ENCODE data around the gene HID1.
"Not testable (repeated sequence)": the region's sequence is repeated elsewhere in the genome, so short reads cannot be mapped to it uniquely, and the experiment has no call there.

HID1 gene, protein sequence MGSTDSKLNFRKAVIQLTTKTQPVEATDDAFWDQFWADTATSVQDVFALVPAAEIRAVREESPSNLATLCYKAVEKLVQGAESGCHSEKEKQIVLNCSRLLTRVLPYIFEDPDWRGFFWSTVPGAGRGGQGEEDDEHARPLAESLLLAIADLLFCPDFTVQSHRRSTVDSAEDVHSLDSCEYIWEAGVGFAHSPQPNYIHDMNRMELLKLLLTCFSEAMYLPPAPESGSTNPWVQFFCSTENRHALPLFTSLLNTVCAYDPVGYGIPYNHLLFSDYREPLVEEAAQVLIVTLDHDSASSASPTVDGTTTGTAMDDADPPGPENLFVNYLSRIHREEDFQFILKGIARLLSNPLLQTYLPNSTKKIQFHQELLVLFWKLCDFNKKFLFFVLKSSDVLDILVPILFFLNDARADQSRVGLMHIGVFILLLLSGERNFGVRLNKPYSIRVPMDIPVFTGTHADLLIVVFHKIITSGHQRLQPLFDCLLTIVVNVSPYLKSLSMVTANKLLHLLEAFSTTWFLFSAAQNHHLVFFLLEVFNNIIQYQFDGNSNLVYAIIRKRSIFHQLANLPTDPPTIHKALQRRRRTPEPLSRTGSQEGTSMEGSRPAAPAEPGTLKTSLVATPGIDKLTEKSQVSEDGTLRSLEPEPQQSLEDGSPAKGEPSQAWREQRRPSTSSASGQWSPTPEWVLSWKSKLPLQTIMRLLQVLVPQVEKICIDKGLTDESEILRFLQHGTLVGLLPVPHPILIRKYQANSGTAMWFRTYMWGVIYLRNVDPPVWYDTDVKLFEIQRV

DNA sequence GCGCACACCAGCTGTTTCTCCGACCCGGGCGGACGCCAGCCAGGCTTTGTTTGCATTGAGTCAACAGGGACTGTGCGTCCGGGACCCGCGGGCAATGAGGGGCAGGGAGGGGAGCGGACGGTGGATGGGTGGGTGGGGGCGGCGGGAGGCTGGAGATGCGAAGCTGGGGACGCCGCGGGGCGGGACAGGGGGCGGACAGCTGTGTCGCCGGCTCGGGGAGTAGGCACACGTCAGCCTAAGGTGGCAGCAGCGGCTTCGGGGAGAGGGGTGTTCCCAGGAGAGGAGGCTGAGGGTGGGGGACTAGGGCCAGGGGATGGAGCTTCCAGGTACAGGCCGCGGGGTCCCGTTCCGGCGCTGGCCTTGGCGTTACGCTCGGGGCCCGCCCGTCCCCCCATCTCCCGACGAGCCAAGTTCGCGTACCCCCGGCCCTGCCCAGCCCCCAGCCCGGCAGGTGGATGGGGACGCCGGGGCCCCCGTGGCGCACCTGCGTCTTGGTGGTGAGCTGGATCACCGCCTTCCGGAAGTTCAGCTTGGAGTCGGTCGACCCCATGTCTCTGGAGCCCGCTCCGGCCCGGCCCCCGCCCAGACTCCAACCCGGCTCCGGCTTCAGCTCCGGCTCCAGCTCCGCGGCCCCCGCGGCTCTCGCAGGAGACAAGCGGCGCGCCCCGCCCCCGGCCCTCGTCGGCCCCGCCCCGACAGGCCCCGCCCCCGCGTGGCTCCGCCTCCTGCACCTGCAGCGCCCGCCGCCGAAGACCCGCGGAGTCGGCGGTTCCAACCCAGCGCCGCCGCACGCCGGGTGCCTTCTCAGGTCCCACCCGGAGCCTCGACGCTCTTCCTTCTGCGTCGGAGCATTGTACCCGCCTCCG lies at the start of gene HID1:
Gene HID1 (minus strand): TSS at position 653 of the 866 bp plus-strand sequence. CDS start 103 bp downstream, at position 550.
- DNase-seq = peak; percentile 84

DNA sequence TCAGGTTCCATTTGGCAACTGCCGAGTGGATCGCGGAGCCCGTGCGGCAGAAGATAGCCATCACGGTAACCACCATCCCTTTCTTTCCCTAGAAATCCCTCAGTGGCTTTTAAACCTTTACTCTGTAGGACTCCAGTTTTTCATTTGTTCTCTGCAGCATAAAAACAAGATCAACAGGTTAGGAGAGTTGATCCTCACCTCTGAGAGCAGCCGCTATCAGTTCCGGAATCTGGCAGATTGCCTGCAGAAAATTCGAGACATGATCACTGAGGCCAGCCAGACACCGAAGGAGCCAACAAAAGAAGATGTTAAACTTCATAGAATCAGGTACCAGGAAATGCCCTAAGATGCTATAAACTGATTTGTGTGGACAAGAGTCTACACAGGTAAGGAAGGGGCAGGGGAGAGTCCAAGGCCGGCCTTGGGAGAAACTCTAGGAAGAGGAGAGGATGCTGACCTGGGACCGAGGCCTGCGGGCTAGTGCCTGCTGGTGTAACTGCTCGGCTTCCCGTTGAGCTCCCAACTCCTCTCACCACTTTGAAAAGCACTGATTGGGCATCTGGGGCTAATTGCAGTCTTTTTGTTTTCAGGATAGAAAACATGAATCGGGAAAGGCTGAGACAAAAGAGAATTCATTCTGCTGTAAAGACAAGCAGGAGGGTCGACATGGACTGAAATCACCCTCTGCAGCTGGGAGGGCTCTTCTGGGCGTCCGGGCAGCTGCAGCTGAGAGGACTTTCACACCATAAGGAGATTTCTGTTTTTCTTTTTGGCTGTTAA lies 48.0 kb upstream of the HID1 start:
- no peak for DNase-seq

DNA sequence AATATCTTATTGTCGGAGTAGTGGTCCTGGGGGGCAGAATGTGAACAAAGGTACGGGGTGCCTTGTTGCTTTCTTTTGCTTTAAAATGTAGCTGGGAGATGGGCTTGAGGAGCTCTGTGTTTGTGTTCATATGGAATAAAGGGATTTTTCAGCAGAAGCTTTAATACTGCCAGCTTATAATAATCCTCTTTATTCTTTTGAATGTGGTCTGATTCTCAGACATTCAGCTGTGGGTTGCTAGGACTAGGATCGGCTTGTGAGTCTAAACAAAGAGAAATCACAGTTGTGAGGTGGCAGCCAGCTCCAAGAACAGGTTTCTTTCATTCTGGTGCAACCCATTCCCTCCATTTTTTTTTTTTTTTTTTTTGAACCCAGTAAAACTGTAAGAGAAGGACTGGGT lies 47.2 kb upstream of the HID1 start:
- no peak for DNase-seq

DNA sequence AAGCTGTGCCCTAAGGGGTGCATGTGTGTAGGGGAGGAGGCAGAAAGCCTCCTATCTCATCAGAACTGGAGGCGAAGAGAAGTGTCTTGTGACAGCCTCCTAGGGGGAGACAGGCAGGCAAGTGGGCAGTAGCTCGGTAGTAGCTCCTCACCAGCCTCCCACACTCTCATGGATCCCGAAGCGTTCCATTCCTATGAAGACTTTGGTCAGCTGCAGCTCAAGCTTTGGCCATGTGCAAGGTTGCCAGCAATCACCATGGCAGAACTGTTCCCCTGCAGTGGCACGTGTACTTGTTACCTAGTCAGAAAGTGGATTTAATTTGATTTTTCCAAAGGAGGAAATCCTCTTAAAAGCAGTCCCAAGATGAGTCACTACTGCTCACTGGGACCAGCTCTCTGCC lies 46.6 kb upstream of the HID1 start:
- no peak for DNase-seq

DNA sequence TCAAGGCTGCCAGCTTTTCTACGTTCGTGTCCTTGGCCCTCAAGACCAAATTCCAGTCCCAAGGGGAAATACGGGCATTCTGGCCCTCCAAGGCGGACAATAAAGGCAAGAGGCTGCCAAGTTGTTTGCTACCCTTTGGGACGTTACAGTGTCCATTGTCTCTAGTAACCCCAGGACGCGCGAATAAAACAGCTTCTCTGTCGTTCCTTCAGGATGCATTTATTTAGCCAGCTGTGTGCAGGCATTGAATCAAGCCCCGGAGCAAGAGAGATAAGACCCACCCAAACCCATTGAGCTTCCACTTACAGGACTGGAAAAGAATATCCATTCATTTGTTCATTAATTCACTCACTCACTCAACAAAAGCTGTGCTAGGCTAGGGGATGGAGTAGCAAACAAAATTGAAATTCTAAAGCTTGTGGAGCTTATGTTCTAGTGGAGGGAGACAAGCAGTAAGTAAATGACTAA lies 40.6 kb upstream of the HID1 start:
- no peak for DNase-seq

DNA sequence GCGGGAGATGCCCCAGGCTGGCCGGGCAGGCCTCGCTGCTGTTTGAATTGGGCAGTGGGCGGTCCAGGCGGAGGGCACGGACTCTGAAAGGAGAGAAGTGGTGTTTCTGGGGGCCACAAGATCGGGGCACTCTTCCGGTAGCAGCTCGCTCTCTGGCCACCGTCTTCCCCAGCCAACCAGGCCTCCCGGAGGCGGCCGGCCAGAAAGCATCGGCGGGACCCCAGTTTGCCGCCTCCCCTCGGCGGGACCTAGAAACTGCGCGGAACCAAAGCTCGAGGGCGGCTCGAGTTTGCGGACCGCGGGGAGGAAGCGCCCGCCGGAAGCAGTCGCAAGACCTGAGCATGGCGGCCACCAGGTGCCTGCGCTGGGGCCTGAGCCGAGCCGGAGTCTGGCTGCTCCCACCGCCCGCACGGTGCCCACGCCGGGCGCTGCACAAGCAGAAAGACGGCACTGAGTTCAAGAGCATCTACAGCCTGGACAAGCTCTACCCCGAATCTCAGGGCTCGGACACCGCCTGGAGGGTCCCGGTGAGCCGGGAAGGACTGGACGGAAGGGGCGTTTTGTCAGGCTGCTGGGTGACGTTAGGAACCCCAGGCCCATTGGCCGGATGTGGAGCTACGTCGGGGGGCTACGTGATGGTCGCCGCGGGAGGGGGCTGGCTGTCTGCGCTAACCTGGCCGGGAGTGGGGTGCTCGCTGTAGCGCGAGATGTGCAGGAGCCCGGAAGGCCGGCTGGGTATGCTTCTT lies 40.0 kb upstream of the HID1 start, which contains the start of gene MRPL58:
Gene MRPL58 (plus strand): TSS at position 325 of the 746 bp plus-strand sequence. CDS start 17 bp downstream, at position 342.
- DNase-seq = peak; percentile 77

DNA sequence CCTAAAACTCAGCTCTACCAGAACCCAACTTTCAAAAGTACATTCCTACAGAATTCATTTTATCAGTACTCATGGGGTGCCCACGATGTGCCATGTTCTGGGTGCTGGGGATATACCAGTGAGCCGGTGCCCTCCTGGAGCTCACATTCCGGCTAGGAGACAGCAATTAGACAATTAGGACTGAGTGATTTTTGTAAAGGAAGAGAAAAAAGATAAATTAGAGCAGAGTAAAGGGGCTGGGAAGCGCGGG lies 39.5 kb upstream of the HID1 start:
- DNase-seq = no peak

DNA sequence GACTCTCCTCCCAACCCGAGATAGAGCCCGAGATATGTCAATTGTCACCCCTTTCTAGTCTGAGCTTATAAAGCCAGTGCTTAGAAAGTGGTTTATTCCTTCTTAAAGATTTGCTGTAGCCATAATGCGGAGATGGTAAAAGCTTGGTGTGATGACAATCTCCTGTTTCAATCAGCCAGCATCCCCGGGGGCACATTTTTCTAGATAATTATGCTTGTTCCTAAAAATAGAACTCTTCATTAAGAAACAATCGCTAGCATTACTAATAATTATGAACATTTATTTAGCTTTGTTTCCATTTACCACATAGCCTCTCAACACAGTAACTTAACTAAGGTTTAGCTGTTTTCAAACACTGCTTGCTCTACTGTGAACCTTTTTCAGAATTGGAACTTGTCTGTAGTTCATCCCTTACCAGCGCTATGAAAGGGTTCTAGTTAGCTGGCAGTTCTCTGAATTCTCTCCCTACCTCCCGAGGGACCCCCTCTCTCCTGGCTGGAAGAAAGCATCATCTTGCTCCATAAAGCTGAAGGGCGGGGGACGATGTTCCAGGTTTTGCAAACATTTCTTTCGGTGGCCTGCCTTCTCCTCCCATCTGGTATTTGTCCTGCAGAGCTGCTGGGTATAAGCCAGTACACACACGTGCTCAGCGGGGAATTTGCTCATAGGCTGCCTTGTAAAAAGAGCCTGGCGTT lies 39.0 kb upstream of the HID1 start:
- no peak for DNase-seq

DNA sequence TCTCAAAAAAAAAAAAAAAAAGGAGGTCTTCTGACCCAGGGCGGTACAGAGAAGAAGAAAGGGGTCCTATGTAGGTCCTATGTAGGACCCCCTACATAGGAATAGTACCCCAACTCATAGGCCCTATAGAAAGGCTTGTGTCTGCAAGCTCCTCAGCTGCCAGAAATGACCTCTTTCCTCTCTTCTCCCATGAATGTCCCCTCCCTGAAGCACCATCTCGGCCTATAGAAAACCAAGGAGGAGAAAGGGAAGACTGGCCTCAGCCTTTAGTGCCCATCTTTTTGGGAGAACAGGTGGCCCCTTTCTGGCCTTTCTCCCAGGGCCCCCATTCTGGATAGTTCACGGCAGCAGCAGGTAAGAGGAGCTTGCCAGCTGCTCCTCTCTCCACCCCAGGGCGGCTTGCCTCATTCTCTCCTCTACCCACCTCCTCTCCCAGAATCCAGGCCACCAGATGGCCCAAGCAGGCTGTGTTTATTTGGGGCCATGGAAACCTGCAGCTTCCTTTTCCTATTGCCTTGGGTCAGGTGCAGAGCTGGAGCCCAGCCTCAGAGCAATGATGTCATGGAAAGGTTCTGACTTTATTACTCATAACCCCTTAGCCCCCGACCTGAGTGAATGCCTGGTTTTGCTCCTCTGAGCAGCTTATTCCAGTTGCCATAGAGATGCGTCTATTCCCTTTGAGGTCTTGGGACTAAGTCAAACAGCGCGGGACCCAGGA lies 38.3 kb upstream of the HID1 start:
- DNase-seq = no peak

DNA sequence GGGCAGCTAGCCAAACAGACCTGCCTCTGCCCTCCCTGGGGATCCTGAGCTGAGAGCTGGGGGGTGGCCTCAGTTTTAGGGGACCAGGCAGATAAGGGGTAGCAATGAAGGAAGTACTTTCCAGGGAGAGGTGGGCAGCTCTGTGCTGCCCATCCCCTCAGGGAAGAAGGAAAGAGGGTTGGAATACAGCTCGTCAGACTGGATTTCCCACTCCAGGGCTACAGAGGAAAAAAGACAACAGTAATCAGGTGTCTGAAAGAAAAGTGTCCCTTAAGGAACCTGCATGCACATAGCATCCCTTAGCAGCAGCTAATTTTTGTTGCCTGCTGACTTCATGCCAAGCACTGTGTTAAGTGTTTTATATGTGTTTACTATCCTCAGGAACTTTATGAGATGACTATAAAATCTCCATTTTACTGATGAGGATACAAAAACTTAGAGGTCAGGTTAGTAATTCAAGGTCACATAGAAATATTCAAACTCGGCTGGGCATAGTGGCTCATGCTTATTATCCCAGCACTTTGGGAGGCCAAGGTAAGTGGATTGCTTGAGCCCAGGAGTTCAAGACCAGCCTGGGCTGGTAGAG lies 36.7 kb upstream of the HID1 start:
- DNase-seq = no peak

DNA sequence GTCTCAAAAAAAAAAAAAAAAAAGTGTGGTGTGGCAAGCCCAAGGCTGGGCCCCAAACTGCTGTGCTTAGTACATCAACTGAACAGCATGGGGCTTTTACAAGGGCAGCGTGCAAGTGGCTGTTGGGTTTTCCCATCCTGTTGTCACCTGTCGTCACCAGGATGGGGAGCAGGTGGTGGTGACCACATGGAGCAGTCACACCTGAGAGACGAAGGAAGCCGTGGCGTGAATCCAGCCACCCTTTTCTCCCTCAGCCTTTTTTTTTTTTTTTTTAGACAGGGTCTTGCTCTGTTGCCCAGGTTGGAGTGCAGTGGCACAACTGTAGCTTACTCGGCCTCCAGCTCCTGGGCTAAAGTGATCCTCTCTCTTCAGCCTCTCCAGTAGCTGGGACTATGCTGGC lies 35.8 kb upstream of the HID1 start:
- DNase-seq = no peak

DNA sequence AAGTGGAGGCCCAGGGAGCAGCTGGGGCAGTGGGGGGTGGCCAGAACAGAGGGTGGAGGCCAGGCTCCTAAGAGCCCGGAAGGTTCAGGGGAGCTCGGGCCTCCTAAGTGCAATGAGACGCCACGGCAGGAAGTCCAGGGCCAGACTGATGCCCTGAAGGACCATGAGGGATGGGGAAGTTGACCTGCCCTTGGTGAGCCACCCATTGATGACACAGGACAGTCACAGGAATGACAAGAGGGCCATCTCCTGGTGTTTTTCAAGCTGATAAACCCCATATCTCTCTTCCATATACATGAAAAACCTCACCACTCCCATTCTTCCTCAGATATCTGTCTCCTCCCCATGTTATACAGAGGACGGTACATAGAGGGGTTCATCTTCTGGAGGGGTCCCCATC lies 34.1 kb upstream of the HID1 start:
- DNase-seq = no peak

DNA sequence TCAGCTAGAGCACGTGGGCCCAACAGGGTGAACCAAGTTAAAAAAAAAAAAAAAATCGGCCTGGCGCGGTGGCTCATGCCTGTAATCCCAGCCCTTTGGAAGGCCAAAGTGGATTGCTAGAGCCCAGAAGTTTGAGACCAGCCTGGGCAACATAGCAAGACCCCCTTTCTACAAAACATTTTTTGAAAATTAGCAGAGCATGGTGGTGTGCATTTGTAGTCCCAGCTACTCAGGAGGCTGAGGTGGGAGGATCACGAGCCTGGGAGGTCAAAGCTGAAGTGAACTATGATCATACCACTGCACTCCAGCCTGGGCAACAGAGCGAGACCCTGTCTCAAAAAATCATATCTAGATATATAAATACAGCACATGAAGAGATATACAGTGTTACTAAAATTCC lies 33.5 kb upstream of the HID1 start:
- DNase-seq = not testable (repeated sequence)

DNA sequence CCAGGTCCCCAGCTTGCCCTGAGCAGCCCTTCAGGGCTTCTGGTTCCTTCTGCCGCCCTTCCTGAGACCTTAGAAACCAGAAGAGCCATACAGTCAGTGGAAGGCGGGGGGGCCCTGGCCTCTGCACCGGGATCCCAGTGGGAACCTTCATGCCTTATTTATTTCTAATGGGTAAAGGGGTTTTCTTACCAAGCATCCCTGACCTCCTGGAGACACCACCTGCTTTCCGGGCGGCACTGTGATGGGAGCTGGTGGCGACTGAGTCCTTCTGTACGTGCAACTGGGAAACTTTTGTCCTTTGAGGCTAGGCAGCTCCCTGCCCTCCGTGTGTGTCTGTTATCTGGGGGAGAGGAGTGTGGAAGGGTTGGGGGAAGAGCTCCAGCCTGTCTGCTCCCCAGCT lies 32.7 kb upstream of the HID1 start:
- no peak for DNase-seq

DNA sequence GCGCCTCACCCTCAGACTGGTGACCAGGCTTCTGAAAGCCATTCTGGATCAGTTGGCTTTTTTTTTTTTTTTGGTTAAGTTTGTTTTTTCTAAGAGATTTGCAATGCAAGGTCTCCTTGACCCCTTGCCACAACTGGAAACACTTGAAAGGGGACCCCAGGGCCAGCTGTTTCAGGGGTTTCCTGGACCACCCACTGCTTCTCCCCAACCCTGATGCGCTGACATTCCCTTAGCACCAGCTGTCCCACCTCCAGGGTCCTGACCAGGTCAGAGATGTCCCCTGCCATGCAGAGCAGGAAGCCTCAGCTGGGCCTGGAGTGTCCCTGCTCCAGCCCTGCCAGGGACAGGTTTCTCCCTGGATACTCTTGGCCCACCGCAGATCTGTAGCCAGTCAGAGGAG lies 31.8 kb upstream of the HID1 start:
- no peak for DNase-seq

DNA sequence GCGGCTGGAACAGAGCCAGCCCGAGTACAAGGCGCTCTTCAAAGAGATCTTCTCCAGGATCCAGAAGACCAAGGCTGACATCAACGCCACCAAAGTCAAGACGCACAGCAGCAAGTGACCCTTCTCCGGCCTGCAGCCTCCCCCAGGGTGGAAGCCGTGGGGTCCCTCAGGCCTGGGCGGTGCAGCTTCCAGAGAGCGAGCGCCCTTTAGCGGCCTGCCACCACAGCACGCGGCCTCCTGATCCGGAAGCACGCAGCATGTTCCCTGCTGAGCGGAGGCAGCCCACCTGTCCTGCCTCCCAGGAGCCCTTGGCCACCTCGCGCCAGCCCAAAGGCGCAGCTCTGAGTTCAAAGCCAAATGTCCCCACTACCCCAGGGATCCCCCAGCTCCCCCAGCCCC lies 31.4 kb upstream of the HID1 start:
- no peak for DNase-seq

DNA sequence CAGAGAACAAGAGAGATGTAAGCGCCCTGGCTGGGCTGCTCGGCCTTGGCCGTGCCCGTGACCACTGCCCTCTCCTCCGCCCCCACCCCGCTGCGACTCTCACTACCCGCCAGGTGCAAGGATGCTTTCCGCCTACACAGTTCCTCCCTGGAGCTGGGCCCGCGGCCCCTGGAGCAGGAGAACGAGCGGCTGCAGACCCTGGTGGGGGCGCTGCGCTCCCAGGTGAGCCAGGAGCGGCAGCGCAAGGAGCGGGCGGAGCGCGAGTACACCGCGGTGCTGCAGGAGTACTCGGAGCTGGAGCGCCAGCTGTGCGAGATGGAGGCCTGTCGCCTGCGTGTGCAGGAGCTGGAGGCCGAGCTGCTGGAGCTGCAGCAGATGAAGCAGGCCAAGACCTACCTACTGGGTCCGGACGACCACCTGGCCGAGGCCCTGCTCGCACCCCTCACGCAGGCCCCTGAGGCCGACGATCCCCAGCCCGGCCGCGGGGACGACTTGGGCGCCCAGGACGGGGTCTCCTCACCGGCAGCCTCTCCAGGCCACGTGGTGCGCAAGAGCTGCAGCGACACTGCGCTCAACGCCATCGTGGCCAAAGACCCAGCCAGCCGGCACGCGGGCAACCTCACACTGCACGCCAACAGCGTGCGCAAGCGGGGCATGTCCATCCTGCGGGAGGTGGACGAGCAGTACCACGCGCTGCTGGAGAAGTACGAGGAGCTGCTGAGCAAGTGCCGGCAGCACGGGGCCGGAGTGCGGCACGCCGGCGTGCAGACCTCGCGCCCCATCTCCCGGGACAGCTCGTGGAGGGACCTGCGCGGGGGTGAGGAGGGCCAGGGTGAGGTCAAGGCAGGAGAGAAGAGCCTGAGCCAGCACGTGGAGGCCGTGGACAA lies 30.8 kb upstream of the HID1 start:
- no peak for DNase-seq

DNA sequence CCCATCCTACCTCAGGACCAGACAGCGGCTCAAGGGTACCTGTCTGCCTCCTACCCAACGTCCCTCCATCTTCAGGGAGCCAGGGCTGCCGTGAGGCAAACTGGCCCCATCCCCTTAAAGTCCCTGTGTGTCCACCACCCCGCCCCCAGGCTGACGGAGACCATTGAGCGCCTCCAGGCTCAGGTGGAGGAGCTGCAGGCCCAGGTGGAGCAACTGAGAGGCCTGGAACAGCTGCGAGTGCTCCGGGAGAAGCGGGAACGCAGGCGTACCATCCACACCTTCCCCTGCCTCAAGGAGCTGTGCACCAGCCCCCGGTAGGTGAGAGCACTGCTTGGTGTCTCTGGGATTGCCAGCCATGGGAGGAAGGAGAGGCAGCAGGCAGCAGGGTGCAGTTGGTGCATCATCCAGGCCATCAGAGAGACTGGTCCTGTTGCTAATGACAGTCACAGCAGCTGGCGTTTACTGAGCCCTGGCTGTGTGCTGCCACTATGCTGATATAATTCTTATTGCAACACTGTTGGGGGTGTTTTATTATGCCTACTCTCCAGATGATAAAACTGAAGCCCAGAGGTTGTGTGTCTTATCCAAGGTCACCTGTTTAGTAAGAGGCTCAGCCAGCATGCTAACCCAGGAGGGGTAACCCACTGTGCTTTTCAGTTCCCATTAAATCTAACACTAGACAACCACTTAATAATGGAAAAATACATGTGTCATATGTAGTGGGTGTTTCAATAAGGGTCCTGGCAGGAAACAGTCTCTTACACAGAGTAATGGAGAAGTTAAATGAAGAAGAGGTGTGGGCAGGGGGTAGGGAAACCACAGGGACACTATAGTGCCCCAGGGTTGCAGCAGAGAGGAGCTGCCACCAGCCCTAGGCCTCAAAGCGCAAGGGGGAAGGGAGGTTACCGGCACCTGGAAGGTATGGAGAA lies 29.6 kb upstream of the HID1 start:
- DNase-seq = no peak

Measured in stimulated activated CD4-positive, alpha-beta T cell treated with anti-CD3 and anti-CD28 coated beads, Interleukin-12 subunit alpha, Interleukin-12 subunit beta, amount 100 ng/mL, for 4 hours (primary cell).